ENCODE data around the gene EHD4. TPM values are rescaled to one million over a fixed set of nuclear protein-coding genes. Genes with fewer than 3 reads are reported as not detected.

The EHD4 gene
- total and polyA plus RNA-seq, 2 donors (not counting 3 experiments of a cell fraction or from before 2014, with no cell fraction given): 96.7 to 128 TPM

DNA sequence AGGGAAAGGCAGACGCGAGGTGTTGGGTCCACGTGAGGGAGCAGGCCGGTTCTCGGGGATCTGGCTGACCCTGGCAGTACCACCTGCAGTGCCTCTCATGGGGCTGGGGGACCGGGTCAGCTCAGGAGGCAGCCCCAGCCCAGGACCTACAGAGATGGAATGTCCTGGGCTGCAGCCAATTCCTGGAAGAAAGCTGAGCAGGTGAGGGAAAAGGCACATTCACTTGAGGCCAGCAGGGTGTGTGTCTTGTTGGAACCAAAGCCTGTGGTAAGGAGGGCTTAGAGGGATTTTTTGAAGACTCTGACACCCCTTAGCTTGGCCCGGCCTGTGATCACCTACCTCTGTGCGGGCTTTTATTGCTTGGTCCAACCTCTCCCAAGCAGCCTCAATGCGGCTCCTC, 117.9 kb downstream of the EHD4 start:
- FAIRE-seq: no peak

More for the DNA sequence above, 117.9 kb downstream of the EHD4 start:
- no peaks in the 10 kb centered on the region for H3K9me1 ChIP-seq (replicated peaks; ENCODE audit: control insufficient read depth, extremely low read depth, insufficient read depth, low read length)
- no TSS peak for BruUV-seq (replicated peaks)
- TF ChIP-seq FOS (IDR thresholded peaks at IDR 0.05; ENCODE audit: borderline replicate concordance, insufficient read depth, low read length) (no peak), POLR2A (IDR thresholded peaks at IDR 0.05; ENCODE audit: low read depth, low read length) (no peak), JUN (IDR thresholded peaks at IDR 0.05; ENCODE audit: borderline replicate concordance, insufficient read depth, insufficient read length, low read depth) (no peak), POLR2AphosphoS5 (IDR thresholded peaks at IDR 0.05; ENCODE audit: insufficient read depth, low read depth, low read length) (no peak), MYC (IDR thresholded peaks at IDR 0.05; ENCODE audit: low read depth, low read length) (no peak), GATA2 (IDR thresholded peaks at IDR 0.05; ENCODE audit: insufficient read depth, insufficient read length, low read depth, low read length) (no peak), EZH2 (IDR thresholded peaks at IDR 0.05; ENCODE audit: borderline replicate concordance, low read depth, low read length, severe bottlenecking) (no peak)
- TF ChIP-seq, protein P1, sequence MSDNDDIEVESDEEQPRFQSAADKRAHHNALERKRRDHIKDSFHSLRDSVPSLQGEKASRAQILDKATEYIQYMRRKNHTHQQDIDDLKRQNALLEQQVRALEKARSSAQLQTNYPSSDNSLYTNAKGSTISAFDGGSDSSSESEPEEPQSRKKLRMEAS (IDR thresholded peaks at IDR 0.05; ENCODE audit: insufficient read depth, insufficient read length): no peak
- TF ChIP-seq, protein P2, sequence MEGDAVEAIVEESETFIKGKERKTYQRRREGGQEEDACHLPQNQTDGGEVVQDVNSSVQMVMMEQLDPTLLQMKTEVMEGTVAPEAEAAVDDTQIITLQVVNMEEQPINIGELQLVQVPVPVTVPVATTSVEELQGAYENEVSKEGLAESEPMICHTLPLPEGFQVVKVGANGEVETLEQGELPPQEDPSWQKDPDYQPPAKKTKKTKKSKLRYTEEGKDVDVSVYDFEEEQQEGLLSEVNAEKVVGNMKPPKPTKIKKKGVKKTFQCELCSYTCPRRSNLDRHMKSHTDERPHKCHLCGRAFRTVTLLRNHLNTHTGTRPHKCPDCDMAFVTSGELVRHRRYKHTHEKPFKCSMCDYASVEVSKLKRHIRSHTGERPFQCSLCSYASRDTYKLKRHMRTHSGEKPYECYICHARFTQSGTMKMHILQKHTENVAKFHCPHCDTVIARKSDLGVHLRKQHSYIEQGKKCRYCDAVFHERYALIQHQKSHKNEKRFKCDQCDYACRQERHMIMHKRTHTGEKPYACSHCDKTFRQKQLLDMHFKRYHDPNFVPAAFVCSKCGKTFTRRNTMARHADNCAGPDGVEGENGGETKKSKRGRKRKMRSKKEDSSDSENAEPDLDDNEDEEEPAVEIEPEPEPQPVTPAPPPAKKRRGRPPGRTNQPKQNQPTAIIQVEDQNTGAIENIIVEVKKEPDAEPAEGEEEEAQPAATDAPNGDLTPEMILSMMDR (IDR thresholded peaks at IDR 0.05; ENCODE audit: extremely low read depth in 1 of 2, insufficient read depth in 1 of 2, low read depth in 1 of 2, low read length in 2 of 2): no peak
- CTCF ChIA-PET: no interaction called here
- no peaks in the 10 kb centered on the region for H4K20me1 ChIP-seq (replicated peaks; ENCODE audit: control insufficient read depth, extremely low read depth, insufficient read depth, low read length)
- no peaks in the 10 kb centered on the region for H3K4me1 ChIP-seq (ENCODE audit: control insufficient read depth, extremely low read depth, insufficient read depth, low read length)
- H3K4me3 ChIP-seq (replicated peaks in 1 of 3; ENCODE audit: insufficient read depth in 1 of 3, low read depth in 1 of 3, low read length in 3 of 3): no peak overlapping the region
- POLR2A ChIA-PET: no interaction called here
- DNase-seq (ENCODE audit: low read depth, low spot score): no peak
- H3K27ac ChIP-seq (ENCODE audit: insufficient read depth, low read depth, low read length): no peak overlapping the region
- H3K4me2 ChIP-seq (ENCODE audit: insufficient read depth, low read length): no peak overlapping the region
- intact Hi-C loops (cut with micrococcal nuclease) (no loop called here), dilution Hi-C loops (cut with MboI; ENCODE audit: extremely low pct_ligation_motif_present, low sequenced_read_pairs) (no loop called here)
- no peak overlapping the region for H3K9ac ChIP-seq (replicated peaks; ENCODE audit: extremely low read depth, insufficient read depth, low read length)
- peaks cover 6 to 36% of the 10 kb centered on the region in 2 experiments for H3K36me3 ChIP-seq (ENCODE audit: control insufficient read depth in 2 of 2, extremely low read depth in 1 of 2, insufficient read depth in 2 of 2, low read length in 2 of 2)
- no peak overlapping the region for H2AFZ ChIP-seq (ENCODE audit: low read depth, low read length)
- no peaks in the 10 kb centered on the region for H3K79me2 ChIP-seq (ENCODE audit: control insufficient read depth, insufficient read depth, low read length)
- no peaks in the 10 kb centered on the region for H3K9me3 ChIP-seq (replicated peaks; ENCODE audit: control insufficient read depth, insufficient read depth, low read length)
- H3K27me3 ChIP-seq (ENCODE audit: control insufficient read depth in 2 of 2, insufficient read depth in 2 of 2, low read length in 2 of 2): no peaks in the 10 kb centered on the region
